DMS153 treated with DMSO at 0.1 percent for 48 hours (cell line): Measurements from ENCODE around the gene EYS.
"Not testable (repeated sequence)": the region's sequence is repeated elsewhere in the genome, so short reads cannot be mapped to it uniquely, and the experiment has no call there.

Experiments
- DNase-seq: peaks from one replicate; lab custom pipeline; 2025; ENCODE audit not compliant: unreplicated experiment; lab: John Stamatoyannopoulos, UW

The EYS gene

GRCh38 chr6:64504503-64504902 is 1202.5 kb downstream of the EYS start:
- no peak for DNase-seq

DNA sequence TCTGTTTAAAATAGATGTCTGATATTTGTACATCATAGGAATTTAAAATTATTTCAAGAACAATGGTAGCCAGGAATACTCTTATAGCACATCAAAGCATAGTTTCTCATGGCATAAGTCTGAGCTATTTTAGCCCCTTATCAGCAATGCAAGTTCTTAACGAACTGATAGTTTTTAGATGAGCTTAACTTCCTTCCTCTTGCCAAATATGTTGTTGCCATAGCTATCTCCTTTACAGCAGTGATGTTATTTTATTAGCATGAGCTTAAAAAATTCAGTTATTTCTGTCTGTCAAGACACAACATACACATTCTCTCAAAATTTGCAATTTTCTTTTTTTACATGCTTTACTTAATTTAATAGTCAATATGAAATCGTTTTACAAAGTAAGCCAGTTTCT is 1204.2 kb downstream of the EYS start:
- no peak for DNase-seq

DNA sequence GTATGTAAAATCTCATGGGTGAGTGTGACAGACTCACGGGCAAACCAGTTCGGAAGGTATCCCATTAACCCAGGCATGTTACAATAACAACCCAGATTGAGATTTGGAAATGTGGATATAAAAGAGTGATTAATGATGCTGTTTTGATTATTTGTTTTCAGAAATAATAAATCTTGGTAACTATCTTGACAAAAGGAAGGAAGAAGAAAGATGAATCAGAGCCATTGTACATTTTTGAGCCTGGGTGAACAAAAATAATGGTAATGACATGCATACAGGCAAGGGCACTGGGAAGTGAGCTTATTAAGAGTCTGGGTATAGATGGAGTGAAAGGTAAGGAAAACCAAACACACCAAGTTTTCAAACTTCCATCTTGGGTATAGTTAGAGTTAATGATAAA is 1209.4 kb downstream of the EYS start:
- DNase-seq = no peak

GRCh38 chr6:64489763-64490162 is 1217.3 kb downstream of the EYS start:
- DNase-seq = no peak

GRCh38 chr6:64486578-64487351 is 1220.3 kb downstream of the EYS start:
- no peak for DNase-seq

- DNase-seq = no peak
Measured at GRCh38 chr6:64483956-64484499, 1223.0 kb downstream of the EYS start.

DNA sequence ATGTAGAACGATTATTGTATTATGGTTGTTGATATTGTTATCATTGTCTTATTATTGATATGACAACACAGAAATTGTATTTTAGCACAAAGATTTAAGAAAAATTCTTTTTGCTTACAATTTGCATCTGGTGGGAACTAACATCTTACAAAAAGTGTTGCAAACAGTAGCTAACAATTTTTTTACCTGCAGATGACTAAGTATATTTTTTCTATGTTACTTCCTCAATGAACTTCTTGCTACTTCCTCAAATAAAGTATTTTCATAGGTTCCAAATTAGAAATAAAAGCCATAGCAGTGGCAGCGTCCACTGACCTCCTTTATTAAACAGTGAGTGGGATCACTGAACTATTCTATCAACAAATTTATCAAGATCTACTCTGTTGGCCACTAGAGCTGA is 1224.4 kb downstream of the EYS start:
- no peak for DNase-seq

GRCh38 chr6:64479134-64479533 is 1227.9 kb downstream of the EYS start:
- no peak for DNase-seq

DNA sequence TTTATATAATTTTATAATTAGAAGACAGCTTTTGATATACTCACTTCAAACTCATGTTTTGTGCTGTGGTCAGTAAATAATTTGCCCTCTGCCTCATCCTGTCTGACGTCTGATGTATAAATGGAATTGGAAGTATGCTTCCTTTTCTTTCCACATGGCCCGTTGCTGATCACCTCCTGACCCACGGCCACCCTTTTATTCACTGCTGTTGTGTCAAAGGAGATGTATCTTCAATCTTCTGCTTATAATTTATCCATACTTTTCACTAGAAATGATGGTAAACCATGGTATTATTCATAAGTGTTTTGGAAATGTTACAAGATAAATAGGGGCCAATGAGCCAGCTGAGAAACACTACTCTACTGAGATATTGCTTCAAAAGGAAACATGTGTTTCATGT is 1229.6 kb downstream of the EYS start:
- no peak for DNase-seq

DNA sequence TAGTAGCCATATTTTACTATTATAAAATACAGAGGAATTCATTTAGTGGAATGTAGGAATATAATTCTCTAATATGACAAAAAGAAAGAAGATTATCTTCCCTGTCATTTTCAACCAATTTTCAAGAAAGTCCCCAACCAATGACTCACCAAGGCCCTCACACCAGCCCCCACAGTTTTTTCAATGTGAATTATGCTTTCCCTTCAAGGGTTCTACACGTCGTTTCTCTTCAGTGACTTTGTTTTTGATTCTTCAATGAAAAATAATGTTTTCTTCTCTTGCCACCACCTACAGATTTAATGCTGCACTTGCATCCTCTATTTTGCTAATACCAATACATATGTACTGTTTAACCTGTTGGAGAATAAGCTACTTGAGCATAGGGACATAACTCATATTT is 1230.1 kb downstream of the EYS start:
- no peak for DNase-seq

- DNase-seq = not testable (repeated sequence)
Measured at GRCh38 chr6:64469405-64469804, 1237.6 kb downstream of the EYS start.

DNA sequence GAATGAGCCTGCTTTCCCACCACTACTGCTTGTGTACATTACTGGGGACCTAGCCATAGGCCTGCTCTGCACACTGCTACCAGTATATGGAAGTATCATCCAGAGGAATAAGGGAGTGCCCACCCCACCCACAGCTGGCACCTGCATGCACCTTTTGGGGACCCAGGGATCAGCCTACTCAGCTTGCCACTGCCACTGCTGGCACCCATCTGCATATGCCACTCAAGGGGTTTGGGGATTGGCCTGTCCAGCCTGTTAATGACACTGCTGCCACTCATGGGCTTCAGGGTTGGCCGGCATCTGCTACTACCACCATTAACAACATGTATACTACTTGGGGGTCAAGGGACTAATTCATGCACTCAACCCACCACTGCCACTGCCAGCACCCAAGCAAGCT is 1239.4 kb downstream of the EYS start:
- DNase-seq = no peak

DNA sequence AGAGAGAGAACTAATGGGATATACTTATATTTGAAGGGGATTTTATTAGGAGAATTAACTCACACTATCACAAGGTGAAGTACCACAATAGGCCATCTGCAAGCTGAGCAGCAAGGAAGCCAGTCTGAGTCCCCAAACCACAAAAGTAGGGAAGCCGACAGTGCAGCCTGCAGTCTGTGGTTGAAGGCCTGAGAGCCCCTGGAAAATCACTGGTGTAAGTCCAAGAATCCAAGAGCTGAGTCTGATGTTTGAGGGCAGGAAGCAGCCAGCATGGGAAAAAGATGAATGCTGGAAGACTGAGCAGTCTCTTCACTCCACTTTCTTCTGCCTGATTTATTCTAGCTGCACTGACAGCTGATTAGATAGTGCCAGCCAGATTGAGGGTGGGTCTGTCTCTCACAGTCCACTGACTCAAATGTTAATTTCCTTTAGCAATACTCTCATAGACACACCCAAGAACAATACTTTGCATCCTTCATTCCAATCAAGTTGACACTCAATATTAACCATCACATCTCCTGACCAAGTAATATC is 1247.5 kb downstream of the EYS start:
- DNase-seq = no peak

DNA sequence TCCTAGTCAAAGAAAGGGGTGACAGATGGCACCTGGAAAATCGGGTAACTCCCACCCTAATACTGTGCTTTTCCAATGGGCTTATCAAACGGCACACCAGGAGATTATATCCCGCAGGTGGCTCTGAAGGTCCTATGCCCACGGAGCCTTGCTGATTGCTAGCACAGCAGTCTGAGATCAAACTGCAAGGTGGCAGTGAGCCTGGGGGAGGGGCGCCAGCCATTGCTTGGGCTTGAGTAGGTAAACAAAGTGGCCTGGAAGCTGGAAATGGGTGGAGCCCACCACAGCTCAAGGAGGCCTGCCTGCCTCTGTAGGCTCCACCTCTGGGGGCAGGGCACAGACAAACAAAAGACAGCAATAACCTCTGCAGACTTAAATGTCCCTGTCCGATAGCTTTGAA is 1258.9 kb downstream of the EYS start:
- DNase-seq = not testable (repeated sequence)

GRCh38 chr6:64445038-64445437 is 1262.0 kb downstream of the EYS start:
- no peak for DNase-seq

- DNase-seq = no peak
Measured at GRCh38 chr6:64439274-64439673, 1267.8 kb downstream of the EYS start.

GRCh38 chr6:64437996-64438395 is 1269.0 kb downstream of the EYS start:
- DNase-seq = no peak

DNA sequence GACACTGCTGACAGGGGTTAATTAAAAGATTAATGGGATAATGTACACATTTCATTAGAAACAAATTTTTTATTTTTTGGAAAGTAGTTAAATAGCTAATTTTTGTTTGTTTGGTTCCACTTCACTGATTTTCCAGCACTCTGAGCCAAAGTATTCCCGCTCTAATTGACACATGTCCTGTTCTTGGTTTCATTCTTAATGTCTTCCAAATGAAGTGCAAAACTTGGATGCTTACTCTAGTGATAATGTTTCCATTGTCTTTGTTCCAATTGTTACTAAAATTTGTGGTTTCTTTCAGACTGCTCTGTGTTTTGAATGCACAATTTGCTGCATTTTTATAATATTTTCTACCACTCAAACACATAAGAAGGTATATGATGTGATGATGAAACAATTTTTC is 1277.1 kb downstream of the EYS start:
- no peak for DNase-seq

DNA sequence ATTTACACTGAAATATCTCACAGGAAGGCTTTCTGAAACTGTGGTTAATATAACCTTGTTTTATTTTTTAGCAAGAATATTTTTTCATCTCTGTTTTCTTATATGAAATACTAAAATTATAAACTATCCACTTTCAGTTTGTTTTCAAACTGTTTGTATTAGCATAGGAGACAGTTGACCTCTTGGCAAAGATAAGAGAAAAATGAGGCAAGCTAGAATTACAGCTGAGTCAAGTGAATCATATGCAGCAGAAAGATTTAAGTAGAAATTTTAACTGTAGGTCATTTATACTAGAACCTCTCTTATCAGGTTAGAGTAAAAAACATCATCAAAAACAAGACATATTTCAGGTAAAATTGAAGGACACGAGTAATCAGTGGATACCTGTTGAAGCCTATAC is 1278.8 kb downstream of the EYS start:
- DNase-seq = no peak

DNA sequence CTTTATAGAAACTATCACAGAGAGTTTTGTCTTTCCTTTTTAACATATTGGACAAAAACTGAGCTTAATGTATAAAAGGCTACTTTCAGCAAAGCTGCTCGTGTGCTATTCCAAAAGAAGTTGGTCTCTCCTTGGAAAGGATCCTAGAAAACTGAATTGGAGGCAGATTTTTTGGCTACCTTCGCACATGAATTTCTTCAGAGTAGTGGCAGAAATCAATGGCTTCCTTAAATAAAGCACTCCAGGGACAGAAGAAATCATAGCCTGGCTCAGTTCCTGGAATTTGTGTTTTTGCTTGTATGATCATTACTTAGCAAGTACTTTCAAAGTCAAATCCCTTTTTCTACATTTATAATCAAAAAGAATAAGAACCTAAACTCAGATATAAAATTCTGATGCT is 1291.1 kb downstream of the EYS start:
- no peak for DNase-seq

DNA sequence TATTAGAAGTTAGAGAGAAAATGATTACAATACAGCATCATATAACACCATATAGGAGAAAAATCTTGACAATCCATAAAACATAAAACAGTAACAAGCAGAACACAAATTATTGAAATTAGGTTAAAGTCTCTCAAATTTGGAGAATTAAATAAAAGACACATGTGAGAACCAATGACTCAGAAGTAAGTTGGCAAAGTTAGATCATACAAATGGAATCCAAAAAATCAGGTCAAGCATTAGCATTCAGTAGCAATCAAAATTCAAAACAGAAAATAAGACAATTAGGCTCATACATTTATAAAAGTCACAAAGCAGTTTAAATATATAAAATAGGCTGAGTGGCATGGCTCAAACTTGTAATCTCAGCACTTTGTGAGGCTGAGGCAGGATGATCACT is 1295.8 kb downstream of the EYS start:
- DNase-seq = no peak

- no peak for DNase-seq
Measured at GRCh38 chr6:64409948-64410347, 1297.1 kb downstream of the EYS start.

GRCh38 chr6:64404396-64404795 is 1302.6 kb downstream of the EYS start:
- no peak for DNase-seq
